Subcutaneous abdominal adipose tissue (tissue), 5 donors: ENCODE data around the gene SYNGR4.

ENCODE experiments used
- H3K27ac ChIP-seq: one replicate; pipeline ENCODE4 v1.7.0; 2013; ENCODE audit warnings: low read depth, mild to moderate bottlenecking, inconsistent platforms, low read length, moderate library complexity
- H3K27me3 ChIP-seq, 5 donors: one replicate each; pipeline ENCODE4 v1.7.0; 2013; ENCODE audit warnings: low read length in 5 of 5, inconsistent platforms in 1 of 5; ENCODE audit not compliant: control insufficient read depth in 5 of 5, insufficient read depth in 4 of 5
- H3K36me3 ChIP-seq, 5 donors: one replicate each; pipeline ENCODE4 v1.7.0; 2013; ENCODE audit warnings: low read length in 5 of 5; ENCODE audit not compliant: control insufficient read depth in 5 of 5, insufficient read depth in 5 of 5
- H3K4me1 ChIP-seq, 5 donors: one replicate each; pipeline ENCODE4 v1.7.0; 2013; ENCODE audit warnings: low read length in 5 of 5, mild to moderate bottlenecking in 3 of 5, moderate library complexity in 1 of 5; ENCODE audit not compliant: control insufficient read depth in 5 of 5, insufficient read depth in 5 of 5
- H3K4me3 ChIP-seq, 5 donors: one replicate each; pipeline ENCODE4 v1.7.0; 2013; ENCODE audit warnings: low read length in 5 of 5, low read depth in 1 of 5
- H3K9ac ChIP-seq, 5 donors: one replicate each; pipeline ENCODE4 v1.7.0; 2013; ENCODE audit warnings: low read length in 5 of 5, mild to moderate bottlenecking in 4 of 5, moderate library complexity in 3 of 5
- H3K9me3 ChIP-seq, 5 donors: one replicate each; pipeline ENCODE4 v1.7.0; 2013; ENCODE audit warnings: low read length in 5 of 5; ENCODE audit not compliant: control insufficient read depth in 5 of 5
- donor health status: healthy.
- donor health status: healthy.
- donor health status: healthy.
- donor health status: healthy.
- donor health status: healthy.

Gene SYNGR4

DNA sequence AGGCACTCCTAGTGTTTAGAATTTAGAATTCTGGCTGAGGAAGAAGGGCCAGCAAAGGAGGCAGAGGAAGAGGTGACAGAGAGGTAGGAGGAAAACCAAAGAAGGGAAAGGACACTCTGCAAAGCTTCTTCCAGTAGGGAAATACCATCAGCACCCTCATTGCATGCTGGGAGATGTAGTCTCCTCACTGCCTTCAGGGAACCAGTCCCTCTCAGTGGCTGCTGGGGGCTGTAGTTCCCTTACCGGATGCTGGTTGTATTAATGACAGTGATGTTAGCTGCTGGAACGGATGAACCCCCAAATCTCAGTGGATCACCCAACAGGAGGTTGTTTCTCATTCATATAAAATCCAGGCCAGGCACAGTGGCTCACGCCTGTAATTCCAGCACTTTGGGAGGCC lies 39.4 kb downstream of the SYNGR4 start:
- peaks cover 0 to 8% (median 7%) of the 10 kb centered on the region in 5 donors for H3K4me1 ChIP-seq
- peaks cover 0 to 7% (median 4%) of the 10 kb centered on the region in 5 donors for H3K9me3 ChIP-seq
- H3K36me3 ChIP-seq: no peaks in the 10 kb centered on the region
- no peak overlapping the region for H3K9ac ChIP-seq
- H3K27ac ChIP-seq: no peak overlapping the region
- H3K4me3 ChIP-seq: no peak overlapping the region
- H3K27me3 ChIP-seq: peaks cover 0 to 4% (median 0%) of the 10 kb centered on the region in 5 donors

- Histone ChIP-seq H3K9ac (no peak overlapping the region), H3K4me1 (peaks cover 0 to 5% (median 3%) of the 10 kb centered on the region in 5 donors), H3K36me3 (no peaks in the 10 kb centered on the region), H3K27ac (no peak overlapping the region), H3K4me3 (no peak overlapping the region), H3K9me3 (peaks cover 0 to 7% (median 4%) of the 10 kb centered on the region in 5 donors), H3K27me3 (peaks cover 0 to 4% (median 0%) of the 10 kb centered on the region in 5 donors)
Observed at GRCh38 chr19:48405010-48405659, 41.0 kb downstream of the SYNGR4 start.

GRCh38 chr19:48405850-48406249 lies 41.7 kb downstream of the SYNGR4 start:
- no peaks in the 10 kb centered on the region for H3K36me3 ChIP-seq
- no peak overlapping the region for H3K4me3 ChIP-seq
- H3K27ac ChIP-seq: no peak overlapping the region
- peaks cover 0 to 7% (median 4%) of the 10 kb centered on the region in 5 donors for H3K9me3 ChIP-seq
- H3K4me1 ChIP-seq: no peaks in the 10 kb centered on the region
- H3K9ac ChIP-seq: no peak overlapping the region
- peaks cover 0 to 4% (median 2%) of the 10 kb centered on the region in 5 donors for H3K27me3 ChIP-seq

DNA sequence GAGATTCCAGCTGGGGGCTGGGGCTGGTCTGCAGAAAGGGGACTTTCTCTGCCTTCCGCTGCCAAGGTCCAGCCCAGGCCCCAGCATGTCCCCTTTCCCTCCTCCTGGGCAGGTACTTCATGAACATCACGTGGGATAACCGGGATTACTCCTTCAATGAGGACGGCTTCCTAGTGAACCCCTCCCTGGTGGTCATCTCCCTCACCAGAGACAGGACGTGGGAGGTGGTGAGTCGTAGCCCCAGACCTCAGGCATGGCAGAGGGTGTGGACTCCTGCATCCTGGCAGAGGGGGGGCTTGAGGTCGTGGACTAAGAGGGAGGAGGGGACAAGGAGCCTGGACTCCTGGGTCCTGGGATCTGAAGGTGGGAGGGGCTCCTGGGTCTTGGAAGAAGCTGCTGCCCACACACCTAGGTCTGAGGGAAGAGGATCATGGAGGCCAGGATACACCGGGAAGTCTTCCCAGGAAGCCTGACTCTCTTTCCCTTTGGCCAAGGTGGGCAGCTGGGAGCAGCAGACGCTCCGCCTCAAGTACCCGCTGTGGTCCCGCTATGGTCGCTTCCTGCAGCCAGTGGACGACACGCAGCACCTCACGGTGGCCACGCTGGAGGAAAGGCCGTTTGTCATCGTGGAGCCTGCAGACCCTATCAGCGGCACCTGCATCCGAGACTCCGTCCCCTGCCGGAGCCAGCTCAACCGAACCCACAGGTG lies 49.9 kb downstream of the SYNGR4 start:
- H3K4me3 ChIP-seq: no peak overlapping the region
- H3K4me1 ChIP-seq: peaks cover 0 to 9% (median 0%) of the 10 kb centered on the region in 5 donors
- H3K27ac ChIP-seq: no peak overlapping the region
- peaks cover 0 to 16% (median 5%) of the 10 kb centered on the region in 5 donors for H3K27me3 ChIP-seq
- H3K36me3 ChIP-seq: no peaks in the 10 kb centered on the region
- no peak overlapping the region for H3K9ac ChIP-seq
- H3K9me3 ChIP-seq: no peaks in the 10 kb centered on the region

- no peak overlapping the region for H3K9ac ChIP-seq
- H3K4me1 ChIP-seq: peaks cover 0 to 11% (median 0%) of the 10 kb centered on the region in 5 donors
- peak overlapping the region in 3 of 5 donors; percentile 4 to 47 (median 21) for H3K4me3 ChIP-seq
- no peaks in the 10 kb centered on the region for H3K9me3 ChIP-seq
- H3K27ac ChIP-seq: no peak overlapping the region
- H3K36me3 ChIP-seq: no peaks in the 10 kb centered on the region
- peaks cover 0 to 16% (median 5%) of the 10 kb centered on the region in 5 donors for H3K27me3 ChIP-seq
Observed at GRCh38 chr19:48415395-48415794, 51.2 kb downstream of the SYNGR4 start.

- H3K9me3 ChIP-seq: no peaks in the 10 kb centered on the region
- no peaks in the 10 kb centered on the region for H3K36me3 ChIP-seq
- H3K4me3 ChIP-seq: peak overlapping the region in 3 of 5 donors; percentile 4 to 47 (median 21)
- H3K27ac ChIP-seq: no peak overlapping the region
- H3K9ac ChIP-seq: no peak overlapping the region
- peaks cover 0 to 16% (median 3%) of the 10 kb centered on the region in 5 donors for H3K27me3 ChIP-seq
- peaks cover 0 to 11% (median 0%) of the 10 kb centered on the region in 5 donors for H3K4me1 ChIP-seq
Observed at GRCh38 chr19:48415806-48416221, 51.6 kb downstream of the SYNGR4 start.

DNA sequence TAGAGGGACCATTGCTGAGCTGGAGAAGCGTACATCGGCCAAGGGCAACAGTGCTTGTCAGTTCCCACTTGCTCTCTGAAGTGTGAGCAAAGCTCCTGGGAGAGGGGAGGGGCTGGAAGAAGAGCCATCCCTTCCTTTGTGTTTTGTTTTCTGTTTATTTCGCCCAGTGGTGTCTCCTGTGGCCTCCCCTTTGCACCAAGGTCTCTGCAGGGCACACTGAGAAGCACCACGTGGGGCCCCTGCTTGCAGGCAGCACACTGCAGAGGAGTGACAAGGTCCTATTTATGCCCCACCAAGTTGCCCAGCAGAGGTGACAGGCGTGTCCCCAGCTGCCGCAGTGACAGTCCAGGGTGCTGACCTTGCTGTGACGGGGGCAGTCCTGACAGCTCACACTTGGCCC lies 53.3 kb downstream of the SYNGR4 start:
- Histone ChIP-seq H3K36me3 (no peaks in the 10 kb centered on the region), H3K9ac (no peak overlapping the region), H3K4me1 (peaks cover 0 to 18% (median 0%) of the 10 kb centered on the region in 5 donors), H3K27ac (no peak overlapping the region), H3K4me3 (no peak overlapping the region), H3K9me3 (no peaks in the 10 kb centered on the region), H3K27me3 (peaks cover 0 to 16% (median 3%) of the 10 kb centered on the region in 5 donors)

DNA sequence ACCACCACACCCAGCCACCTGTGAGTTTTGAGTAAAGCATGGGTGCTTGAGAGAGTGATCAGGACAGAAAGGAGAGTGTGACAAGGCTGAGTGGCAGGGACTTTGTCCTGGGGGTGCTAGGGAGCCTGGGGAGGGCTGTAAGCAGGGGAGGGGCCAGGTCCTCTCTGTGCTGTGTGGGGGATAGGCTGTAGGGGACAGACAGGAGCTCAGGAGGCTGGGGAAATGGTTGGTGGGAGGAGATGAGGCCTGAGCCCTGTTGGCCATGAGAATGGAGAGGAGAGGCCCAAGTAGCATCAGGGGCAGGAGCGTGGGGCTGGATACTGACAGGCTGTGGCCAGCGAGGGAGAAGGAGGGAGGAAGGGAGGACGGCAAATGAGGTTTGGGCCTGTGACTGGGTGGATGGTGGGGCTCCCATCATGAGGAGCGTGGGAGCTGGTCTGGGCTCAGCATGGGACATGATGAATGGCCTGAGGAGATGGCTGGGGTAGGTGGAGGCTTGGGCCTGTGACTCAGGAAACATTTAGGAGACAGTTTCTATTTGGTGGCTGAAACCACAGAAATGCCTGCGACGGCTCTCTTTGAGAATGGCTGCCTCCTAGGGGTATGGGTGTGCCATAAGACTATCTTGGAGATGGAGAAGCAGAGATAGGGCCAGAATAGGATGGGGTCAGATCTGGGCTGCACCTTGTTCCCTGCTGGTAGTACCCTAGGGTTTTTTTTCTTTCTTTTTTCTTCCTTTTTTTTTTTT lies 54.3 kb downstream of the SYNGR4 start:
- Histone ChIP-seq H3K36me3 (no peaks in the 10 kb centered on the region), H3K27ac (no peak overlapping the region), H3K4me3 (no peak overlapping the region), H3K9ac (no peak overlapping the region), H3K4me1 (peaks cover 0 to 18% (median 0%) of the 10 kb centered on the region in 5 donors), H3K27me3 (peaks cover 0 to 16% (median 3%) of the 10 kb centered on the region in 5 donors), H3K9me3 (no peaks in the 10 kb centered on the region)

- H3K4me1 ChIP-seq: peaks cover 0 to 18% (median 0%) of the 10 kb centered on the region in 5 donors
- H3K9ac ChIP-seq: no peak overlapping the region
- H3K36me3 ChIP-seq: no peaks in the 10 kb centered on the region
- H3K9me3 ChIP-seq: no peaks in the 10 kb centered on the region
- H3K27ac ChIP-seq: no peak overlapping the region
- no peak overlapping the region for H3K4me3 ChIP-seq
- H3K27me3 ChIP-seq: peaks cover 0 to 11% (median 3%) of the 10 kb centered on the region in 5 donors
Observed at GRCh38 chr19:48419158-48419920, 55.2 kb downstream of the SYNGR4 start.
